NCI-H524 (cell line): Measurements from ENCODE around the gene PEX10.
A peak's percentile ranks its signal among the peaks of the same experiment; 100 is the strongest.
"Not testable (repeated sequence)": the region's sequence is repeated elsewhere in the genome, so short reads cannot be mapped to it uniquely, and the experiment has no call there.

Source experiments
- DNase-seq, 2 experiments: peaks; one replicate each; lab custom pipeline; 2025; lab: John Stamatoyannopoulos, UW

The PEX10 gene

DNA sequence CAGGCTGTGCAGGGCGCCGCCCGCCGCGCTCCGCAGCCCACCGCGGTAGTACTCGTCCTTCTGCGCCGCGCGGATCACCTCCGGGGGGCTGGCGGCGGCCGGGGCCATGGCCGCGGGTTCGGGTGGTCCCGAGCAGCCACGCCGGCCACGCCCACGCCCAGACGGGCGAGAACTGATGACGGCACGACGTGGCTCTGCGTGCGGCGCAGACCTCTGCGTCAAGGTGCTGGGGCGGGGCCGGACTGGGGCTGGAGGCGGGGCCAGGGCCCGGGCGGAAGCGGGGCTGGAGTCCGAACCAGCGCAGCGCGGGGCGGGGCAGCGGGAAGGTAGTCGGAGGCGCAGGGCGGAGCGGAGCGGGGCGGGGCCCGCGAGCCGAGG is at the start of gene PEX10:
PEX10 (minus strand) TSS at position 170 of the 378 bp plus-strand sequence; CDS start at position 108, 62 bp downstream.
- peak; percentile 83 to 92 for DNase-seq

DNA sequence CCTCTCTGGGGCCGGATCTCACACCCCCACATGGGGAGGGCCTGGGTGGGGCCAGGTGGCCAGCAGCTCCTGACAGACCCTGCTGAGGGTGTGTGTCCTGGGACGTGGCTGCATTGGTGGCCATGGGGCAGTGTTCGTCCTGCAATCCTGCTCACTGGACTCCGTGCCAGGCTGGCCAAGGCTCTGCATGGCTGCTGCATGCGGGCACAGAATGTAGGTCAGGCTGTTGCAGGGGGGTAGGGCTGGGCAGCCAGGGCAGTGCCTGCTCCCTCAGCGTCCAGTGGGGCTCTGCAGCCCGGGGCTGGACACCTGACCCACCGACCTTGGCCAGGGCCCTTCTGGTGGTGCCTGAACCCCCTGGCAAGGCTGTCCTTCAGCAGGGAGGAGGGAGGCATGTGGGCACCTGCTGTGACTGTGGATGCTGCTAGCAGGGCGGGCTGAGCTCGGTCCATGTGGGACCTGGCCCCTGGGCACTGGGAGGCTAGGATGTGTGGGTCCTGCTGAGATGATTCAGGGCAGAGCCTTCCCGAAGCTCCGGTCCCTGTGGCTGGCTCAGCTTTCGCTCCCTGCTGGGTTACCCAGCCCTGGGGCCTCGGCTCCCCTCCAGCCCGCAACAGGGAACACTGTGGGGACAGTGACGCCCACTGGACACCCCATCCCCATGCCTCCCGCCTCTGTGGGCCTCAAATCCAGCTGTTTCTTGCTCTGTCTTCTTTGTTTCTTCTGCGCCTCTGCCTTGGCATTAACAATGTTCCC is 48.8 kb upstream of the PEX10 start:
- DNase-seq, result no peak

DNA sequence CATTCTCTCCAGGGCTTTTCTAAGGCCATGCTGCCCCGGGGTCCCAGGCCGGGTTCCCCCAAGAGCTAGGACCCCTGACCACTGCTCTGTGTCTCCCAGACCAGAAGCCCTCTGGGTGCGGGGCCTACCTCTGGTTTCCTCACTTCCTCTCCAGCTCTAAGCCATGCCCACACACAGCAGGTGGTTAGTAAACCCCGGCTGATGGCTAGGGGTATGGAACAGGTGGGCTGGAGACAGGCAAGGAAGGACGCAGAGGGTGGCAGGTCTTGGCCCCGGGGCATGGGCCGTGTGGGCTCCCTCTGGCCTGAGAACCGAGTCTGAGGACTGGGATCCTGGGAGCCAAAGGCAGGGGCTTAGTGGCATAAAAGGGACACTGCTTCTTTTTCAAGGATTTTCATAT is 47.8 kb upstream of the PEX10 start:
- peak in 1 of 2 experiments; percentile 30 for DNase-seq

DNA sequence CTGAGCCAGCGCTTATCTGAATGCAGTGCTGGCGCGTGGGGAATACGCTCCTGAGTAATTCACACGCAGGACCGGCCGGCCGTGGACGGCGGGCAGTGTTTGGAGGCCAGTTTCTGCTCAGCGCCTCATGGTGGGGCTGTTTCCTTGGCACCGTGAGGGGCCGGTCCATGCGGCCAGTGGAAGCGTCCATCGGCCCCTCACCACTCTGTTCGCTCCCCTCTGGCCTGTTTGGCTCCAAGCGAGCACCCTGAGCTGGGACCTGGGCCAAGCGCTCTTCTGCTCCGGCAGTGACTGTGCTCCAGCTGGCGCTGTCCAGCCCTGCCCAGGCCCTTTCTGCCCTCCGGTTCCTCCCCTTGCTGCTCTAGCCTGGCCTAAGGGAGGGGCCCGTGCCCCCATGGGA is 47.4 kb upstream of the PEX10 start:
- peak in 1 of 2 experiments; percentile 21 for DNase-seq

DNA sequence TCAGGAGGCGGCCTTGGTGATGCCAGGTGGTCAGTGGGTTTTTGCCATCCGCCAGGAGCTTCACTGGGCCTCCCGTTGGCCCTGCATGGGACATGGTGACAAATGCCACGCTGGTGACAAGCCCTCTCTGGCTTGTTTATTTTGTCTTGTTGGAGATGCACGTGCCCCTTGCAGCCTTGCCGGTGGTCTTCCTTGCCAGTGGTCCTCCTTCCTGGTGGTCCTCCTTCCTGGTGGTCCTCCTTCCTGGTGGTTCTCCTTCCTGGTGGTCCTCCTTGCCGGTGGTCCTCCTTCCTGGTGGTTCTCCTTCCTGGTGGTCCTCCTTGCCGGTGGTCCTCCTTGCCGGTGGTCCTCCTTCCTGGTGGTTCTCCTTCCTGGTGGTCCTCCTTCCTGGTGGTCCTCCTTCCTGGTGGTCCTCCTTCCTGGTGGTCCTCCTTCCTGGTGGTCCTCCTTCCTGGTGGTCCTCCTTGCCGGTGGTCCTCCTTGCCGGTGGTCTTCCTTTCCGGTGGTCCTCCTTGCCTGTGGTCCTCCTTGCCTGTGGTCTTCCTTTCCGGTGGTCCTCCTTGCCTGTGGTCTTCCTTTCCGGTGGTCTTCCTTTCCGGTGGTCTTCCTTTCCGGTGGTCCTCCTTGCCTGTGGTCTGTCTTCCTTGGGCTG is 46.9 kb upstream of the PEX10 start:
- DNase-seq, result not testable (repeated sequence)

DNA sequence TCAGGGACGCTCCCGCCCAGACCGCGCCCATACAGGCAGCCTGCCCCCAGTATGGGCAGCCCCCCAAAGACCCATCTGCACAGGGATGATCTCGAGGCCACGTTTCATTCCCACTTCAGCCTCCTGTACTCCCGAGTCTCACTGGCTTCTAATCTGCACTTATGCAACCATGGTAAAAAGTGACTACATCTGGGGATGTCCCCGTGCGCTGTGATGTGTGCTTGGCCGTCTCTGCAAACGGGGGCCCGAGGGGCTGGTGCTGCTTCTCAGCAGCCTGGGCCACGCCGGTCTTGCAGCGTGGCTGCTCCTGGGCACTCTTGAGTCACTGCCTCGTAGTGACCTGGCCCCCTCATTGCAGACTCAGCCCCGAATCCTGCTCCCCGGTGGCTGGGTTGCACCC is 46.3 kb upstream of the PEX10 start:
- no peak for DNase-seq

DNA sequence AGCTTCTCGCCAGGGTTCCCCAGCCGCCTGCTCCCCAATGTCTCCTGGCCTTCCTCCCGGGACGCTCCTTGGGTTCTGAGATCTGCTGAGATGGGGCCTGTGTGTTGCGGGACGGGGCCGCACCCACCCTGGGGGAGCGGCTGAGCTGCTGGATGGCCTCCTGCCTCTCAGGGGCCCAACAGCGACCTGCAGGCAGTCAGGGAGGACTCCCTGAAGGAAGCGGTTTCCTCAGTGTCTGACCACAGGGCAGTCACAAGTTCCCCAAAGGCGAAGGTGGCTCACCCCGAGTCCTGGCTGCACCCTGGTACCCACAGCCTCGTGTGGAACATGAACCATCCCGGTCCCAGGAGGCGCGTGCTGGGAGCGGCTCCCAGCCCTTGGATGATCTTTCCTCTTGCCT is 45.1 kb upstream of the PEX10 start:
- no peak for DNase-seq

DNA sequence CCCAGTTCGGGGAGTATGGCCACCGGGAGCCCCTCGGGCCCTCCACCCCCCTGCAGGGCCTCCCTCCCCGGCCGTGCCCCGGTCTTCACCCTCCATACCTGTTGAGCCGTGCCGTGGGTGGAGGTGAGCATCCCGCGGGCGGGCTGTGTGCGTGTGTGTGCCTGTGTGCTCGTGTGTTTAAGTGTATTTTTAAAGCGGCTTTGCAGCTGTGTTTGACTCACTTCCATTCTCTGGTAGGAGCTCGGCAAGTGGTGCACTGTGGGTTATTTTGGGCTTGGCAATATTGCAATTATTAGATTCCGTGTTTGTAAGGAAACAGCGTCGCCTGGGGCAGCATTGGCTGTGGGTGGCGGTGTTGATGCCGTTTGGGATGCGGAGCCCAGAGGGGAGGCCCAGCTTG is 43.4 kb upstream of the PEX10 start:
- no peak for DNase-seq

DNA sequence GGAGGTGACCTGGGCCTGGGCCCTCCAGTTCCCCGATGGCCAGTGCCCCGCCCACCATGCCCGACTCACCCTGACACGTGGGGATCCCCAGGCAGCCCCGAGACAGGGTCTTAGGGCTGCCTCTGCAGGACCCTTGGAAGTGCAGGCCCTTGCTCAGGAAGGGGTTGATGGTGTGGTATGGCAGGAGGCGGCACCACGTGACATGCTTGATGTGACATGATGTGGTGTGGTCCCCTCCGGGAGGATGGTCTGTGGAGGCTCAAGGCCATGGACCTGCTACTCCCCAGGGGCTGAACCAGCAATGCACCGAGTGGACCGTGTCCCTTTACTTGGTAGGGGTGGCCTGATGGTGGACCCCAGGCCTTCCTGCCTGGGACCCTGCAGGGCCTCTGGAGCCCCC is 41.9 kb upstream of the PEX10 start:
- DNase-seq, result no peak

DNA sequence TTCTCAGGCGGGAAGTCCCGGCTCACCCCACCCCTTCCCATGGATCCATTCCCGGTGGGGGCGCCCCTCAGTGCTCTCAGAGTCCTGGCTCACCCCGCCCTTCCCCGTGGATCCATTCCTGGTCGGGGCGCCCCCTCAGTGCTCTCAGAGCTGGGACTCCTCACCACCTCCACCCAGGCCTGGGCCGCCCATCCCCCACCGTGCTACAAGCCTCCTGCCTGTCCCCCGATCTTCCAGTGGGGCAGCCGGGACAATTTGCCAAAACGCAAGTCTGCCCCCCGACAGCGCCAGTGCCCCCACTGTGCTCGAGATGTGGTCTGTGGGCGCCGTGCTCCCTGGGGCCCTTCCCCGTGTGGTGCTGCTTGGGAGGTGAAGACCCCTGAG is 40.6 kb upstream of the PEX10 start:
- no peak for DNase-seq

DNA sequence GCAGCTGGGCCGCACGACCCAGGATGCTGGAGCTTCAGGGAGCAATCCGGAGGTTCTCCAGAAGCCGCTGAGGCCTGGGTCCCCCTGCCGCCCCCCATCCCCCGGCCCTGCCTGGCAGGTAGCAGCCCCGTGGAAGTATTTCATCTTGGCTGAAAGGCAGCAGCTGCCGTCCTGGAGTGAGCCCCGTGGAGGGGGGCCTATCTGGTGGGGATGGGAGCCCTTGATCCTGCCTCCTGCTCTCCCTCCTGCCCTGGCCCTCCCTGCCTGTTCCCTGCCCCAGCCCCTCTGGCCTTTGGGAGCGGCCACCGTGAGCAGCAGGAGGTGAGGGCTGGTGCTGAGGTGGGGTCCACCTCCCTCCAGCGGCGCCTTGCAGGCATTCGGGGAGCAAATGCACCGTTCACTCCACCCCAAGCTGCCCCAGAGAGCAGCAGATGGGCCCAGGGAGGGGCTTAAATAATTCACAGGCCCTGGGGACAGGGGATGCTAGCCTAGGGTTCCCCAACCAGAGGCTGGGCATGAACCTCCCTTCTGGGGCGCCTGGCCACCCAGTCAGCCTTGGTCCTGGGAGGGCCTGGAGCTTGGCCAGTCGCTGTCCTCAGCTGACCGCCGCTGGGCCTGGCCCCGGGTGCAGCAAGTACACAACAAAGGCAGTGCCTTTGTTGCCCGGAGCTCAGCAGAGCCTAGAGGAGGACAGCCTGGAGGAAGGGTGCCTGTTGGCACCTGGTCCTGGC is 40.0 kb upstream of the PEX10 start:
- peak; percentile 71 to 82 for DNase-seq

DNA sequence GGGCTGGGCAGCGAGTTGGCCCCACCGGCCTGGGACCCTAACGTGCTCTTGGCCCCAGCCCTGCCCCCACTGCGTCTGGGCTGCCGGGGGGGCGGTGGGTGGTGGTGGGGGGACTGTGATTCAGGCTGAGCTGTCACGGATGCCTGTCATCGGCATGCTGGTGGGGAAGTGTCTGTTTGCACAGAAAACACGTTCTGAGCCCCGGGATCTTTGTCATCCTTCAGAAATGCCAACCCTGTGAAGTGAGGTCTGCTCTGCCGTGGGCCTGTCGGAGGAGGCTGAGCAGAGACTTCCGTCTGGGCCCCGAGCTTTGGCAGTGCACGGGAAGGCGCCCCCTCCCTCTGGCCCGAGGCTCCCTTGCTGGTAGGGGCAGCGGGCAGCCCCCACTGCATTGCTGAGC is 39.4 kb upstream of the PEX10 start:
- no peak for DNase-seq

DNA sequence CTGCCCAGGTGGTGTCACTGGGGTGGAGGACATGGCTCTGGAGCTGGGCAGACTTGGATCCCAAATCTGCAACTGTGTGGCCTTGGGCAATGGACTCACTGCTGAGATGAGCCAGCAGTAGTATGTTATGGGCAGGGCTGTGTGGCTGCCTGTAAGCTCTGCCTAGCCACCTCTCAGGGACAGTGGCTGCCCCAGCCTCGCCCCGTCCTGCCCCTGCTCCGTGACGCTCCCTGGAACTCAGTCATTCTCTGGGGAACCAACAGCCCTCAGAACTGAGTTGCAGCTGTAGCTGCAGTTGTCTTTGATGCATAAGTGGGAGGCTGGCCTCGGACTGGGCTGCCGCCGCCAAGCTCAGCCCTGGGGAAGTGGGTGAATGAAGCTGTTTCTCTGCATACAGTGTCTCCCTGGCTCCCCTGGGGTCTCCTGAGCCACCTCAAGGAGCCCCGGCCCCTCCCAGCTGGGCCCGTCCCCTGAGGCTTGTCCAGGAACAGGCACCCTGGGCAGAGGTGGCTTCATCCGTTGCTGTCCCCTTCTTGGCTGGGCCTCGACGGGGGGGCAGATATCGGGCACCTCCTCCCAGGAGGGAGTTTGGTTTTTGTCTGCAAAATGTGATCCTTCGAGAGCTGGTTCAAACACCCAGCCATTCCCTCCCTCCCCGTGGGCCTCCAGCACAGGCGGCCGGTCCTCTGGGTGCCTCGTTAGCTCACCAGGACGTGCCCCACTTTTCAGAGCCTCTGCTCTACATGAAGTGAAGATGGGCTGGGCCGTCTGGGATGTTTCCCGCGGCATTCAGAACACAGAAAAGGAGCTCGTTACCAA is 37.5 kb upstream of the PEX10 start:
- DNase-seq, result no peak

DNA sequence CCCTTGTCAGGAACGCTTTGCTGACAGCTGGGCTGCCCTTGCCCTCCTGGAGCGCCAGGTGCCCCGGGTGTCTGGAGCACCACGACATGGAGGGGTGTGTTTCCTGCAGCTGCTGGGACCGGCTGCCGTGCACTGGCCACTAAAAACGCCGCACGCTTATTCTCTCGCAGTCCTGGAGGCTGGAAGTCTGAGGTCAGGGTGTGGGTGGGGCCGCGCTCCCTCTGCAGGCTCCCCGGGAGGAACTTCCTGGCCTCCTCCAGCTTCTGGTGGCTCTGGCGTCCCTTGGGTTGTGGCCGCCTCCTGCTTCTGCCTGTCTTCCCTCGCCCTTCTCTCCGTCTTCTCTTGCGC is 35.7 kb upstream of the PEX10 start:
- DNase-seq, result peak in 1 of 2 experiments; percentile 61

DNA sequence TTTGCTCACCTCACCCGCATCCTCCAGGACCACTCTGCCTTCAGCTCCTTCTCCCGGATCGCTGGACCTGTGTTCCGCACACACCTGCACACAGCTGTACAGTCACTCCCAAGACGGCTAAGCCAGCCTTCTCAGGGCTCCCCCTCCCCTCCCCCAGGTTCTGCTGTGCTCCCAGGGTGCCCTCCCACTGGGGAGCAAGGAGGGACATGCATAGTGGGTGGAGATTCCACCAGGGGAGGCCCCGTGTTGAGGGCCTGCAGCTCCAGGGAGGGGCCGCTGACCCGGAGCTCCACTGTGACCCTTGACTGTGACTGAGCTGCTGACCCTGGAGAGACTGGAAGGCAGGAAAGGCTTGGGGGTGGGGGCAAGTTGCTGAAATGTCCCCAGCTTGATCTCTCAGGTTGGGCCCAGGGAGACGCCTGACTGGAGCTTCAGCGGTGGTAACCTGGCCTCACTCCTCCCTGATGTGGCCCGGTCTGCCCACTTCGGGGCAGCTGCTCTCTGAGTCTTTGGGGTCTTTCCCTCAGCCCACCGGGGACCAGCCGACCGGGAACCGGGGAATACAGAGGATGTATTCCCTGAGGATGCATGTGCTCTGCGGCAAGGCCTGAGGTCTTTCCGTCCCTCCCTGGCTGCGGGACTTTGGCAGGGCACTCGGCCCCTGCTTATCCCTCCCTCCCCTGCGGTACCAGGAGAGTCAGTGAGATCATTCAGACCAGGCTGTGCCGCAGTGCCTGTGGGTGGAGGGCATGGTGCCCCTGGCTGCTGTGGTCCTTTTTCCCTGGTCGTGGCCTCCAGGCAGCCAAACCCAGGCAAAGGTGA is 35.1 kb upstream of the PEX10 start:
- no peak for DNase-seq

DNA sequence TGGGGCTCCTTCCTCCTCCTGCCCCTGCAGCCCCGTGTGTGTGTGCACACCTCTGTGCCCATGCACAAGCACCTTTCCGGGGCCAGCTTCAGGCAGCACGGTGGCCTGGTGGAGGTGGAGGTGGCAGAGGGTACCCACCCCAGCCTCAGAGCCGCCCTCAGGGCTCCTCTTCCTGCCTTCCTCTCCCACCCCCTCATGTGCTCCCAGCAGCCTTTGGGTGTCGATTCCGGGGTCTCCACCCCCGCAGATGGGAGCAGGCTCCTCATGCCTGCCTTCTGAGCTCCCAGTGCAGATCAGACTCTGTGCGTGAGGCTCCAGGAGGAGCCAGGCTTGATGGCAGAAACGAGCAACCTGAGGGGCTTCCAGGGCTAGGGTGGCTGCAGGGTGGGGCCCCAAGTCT is 34.5 kb upstream of the PEX10 start:
- DNase-seq, result no peak

DNA sequence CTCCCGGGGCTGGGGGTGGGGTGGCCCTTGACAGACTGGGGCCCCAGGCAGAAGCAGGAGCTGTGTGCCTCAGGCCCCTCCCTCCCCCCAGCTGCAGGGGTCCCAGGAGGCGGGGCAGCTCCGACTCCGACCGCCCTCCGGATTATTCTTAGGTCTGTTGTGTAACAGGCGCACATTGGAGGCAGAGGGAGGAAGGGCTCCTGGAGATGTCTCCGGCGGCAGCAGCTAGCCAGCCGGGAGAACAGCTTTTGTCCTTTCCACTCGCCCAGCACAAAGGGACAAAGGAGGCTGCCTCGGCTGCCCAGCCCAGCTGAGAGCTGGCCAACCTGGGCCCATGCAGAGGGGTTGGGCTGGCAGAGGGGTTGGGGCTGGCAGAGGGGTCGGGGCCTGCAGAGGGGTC is 34.0 kb upstream of the PEX10 start:
- DNase-seq, result peak; percentile 63 to 73

DNA sequence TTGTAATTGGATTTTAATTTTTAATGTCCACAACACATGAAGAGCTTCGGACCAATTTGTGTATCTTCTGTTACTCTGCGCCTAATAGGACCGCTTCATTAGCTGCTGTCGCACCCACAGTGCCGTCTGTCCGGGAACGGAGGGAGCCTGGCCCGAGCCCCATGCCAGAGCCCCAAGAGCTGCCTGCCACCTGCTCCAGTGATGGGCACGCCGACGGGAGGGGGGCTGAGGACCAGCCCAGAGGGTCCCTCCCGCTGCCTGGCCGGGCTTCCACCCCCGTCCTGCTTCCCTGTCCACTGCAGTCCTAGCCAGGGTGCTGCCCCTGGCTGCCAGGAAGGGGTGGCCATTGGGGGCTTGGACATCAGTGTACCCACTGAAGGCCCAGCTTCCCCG is 33.5 kb upstream of the PEX10 start:
- peak; percentile 34 to 61 for DNase-seq

DNA sequence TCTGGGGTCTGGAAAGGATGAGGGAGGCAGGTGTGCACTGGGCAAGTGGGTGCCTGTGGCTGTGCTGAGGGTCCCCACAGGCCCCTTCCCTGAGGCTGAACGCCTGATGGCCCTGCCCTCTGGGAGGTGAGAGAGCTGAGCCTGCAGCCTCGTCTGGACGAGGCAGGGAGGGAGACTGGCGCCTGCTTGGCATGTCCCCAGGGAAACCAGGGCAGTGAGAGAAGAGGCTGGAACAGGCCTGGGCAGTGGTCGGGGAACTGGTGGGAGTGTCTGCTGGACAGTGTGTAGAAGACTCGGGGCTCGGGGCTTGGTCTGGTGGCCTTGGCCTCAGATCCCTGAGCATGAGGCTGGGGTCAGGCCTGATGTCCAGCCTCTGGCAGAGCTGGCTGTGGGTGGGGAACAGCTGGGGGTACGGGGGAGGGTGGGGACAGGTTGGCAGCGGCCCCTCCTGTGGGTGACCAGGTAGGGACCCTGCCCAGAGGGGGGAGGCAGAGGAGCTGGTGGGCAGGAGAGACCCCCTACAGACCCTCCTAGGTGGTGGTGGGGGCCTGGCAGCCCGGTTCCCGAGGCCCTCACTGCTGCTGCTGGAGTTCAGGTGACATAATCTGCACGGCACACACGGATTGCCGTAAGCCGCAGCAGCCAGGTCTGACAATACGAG is 32.9 kb upstream of the PEX10 start:
- DNase-seq, result peak in 1 of 2 experiments; percentile 30

DNA sequence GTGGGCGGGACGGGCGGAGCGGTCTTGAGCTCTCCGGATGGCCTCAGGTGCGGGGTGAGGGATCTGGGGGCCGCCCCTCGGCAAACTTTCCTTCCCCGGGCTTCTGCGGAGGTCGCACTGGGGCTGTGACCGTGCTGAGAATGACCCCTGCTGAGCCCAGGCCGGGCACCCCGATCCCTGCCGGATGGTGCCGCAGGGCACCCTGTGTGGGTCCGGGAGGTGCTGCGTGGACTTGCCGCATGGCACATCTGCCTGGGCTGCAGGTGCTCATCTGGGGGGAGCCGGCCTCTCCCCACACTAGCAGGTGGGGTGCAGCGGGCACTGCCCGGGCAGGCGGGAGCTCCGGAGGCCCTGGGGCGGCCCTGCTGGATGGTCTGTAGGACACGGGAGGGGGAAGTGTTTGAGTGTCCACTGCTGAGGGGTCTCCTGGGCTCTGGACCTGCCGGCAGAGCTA is 31.8 kb upstream of the PEX10 start:
- no peak for DNase-seq
